IMR-90 (cell line): ENCODE results near the gene DAB1.

ENCODE experiments used
- CTCF ChIP-seq: conservative IDR thresholded peaks from 2 replicates; pipeline ENCODE4 v1.5.1; 2012; ENCODE audit warnings: mild to moderate bottlenecking, low read depth, low read length, improper control_type of control experiment
- ELK1 ChIP-seq: fragments of 150-350 bp; IDR thresholded peaks from 2 replicates; pipeline ENCODE4 v1.6.1; 2016; ENCODE audit warnings: low read depth, mild to moderate bottlenecking, low read length, moderate library complexity, borderline replicate concordance
- MAFK ChIP-seq: IDR thresholded peaks from 2 replicates; pipeline ENCODE4 v1.6.1; 2012; ENCODE audit warnings: low read depth, low read length, improper control_type of control experiment
- POLR2A ChIP-seq: IDR thresholded peaks from 2 replicates; pipeline ENCODE4 v1.6.1; 2012; ENCODE audit warnings: mild to moderate bottlenecking, low read depth, low read length
- RAD21 ChIP-seq: IDR thresholded peaks from 2 replicates; pipeline ENCODE4 v1.6.1; 2012; ENCODE audit warnings: low read length, improper control_type of control experiment
- RCOR1 ChIP-seq: IDR thresholded peaks from 2 replicates; pipeline ENCODE4 v1.6.1; 2012; ENCODE audit warnings: mild to moderate bottlenecking, low read length, improper control_type of control experiment; ENCODE audit not compliant: insufficient replicate concordance
- RFX5 ChIP-seq: IDR thresholded peaks from 2 replicates; pipeline ENCODE4 v1.8.0; 2012; ENCODE audit warnings: low read depth, mild to moderate bottlenecking, low read length, moderate library complexity
- SMC3 ChIP-seq: fragments of 150-350 bp; IDR thresholded peaks from 2 replicates; pipeline ENCODE4 v1.6.1; 2016; ENCODE audit warnings: low read depth, mild to moderate bottlenecking, antibody characterized with exemption, low read length, moderate library complexity
- TF ChIP-seq, protein P1 (sequence below): fragments of 150-350 bp; IDR thresholded peaks from 2 replicates; pipeline ENCODE4 v1.6.1; 2017; ENCODE audit warnings: mild to moderate bottlenecking, antibody characterized with exemption, low read length, low read depth

GRCh38 chr1:57400048-57400447, 23.8 kb downstream of the DAB1 start:
- TF ChIP-seq ELK1 (no peak), CTCF (no peak), RCOR1 (no peak), POLR2A (no peak), SMC3 (no peak), RAD21 (no peak), MAFK (no peak), RFX5 (no peak)
- TF ChIP-seq, protein P1, sequence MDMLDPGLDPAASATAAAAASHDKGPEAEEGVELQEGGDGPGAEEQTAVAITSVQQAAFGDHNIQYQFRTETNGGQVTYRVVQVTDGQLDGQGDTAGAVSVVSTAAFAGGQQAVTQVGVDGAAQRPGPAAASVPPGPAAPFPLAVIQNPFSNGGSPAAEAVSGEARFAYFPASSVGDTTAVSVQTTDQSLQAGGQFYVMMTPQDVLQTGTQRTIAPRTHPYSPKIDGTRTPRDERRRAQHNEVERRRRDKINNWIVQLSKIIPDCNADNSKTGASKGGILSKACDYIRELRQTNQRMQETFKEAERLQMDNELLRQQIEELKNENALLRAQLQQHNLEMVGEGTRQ: no peak
